Upper lobe of left lung (tissue), 6 donors: ENCODE measurements around the gene APH1A. TPM values are rescaled to one million over a fixed set of nuclear protein-coding genes. Genes with fewer than 3 reads are reported as not detected.

Experiments
- ATAC-seq, 2 donors: fragments of 200-7000 bp; cut with Tn5 transposase; one replicate each; pipeline ENCODE4 v1.9.1; 2022; ENCODE audit warnings: mild to moderate bottlenecking in 2 of 2, moderate library complexity in 2 of 2; ENCODE audit not compliant: low FRiP score in 2 of 2
- DNase-seq, 2 donors: peaks; one replicate each; pipeline ENCODE4 v3.0.0-alpha.2; 2019 to 2020
- H3K27ac ChIP-seq, 4 donors: fragments of 200-600 bp; sonication (generic); one replicate each; pipeline ENCODE4 v1.5.1; 2016 to 2019
- H3K27me3 ChIP-seq, 4 donors: fragments of 200-600 bp; sonication (generic); one replicate each; pipeline ENCODE4 v1.5.1; 2017 to 2019
- H3K36me3 ChIP-seq, 4 donors: fragments of 200-600 bp; sonication (generic); one replicate each; pipeline ENCODE4 v1.5.1; 2016 to 2019
- H3K4me1 ChIP-seq, 4 donors: fragments of 200-600 bp; sonication (generic); one replicate each; pipeline ENCODE4 v1.5.1; 2018 to 2019
- H3K4me3 ChIP-seq, 4 donors: fragments of 200-600 bp; sonication (generic); one replicate each; pipeline ENCODE4 v1.5.1; 2017 to 2019; ENCODE audit warnings: mild to moderate bottlenecking in 2 of 4, moderate library complexity in 1 of 4
- H3K9me3 ChIP-seq, 4 donors: fragments of 200-600 bp; sonication (generic); one replicate each; pipeline ENCODE4 v1.5.1; 2018 to 2019
- EP300 ChIP-seq, 4 donors: sonication (generic); formaldehyde crosslinking; IDR thresholded peaks; one replicate each; pipeline ENCODE4 v1.5.1; 2017; ENCODE audit warnings: antibody characterized with exemption in 4 of 4, control low read depth in 2 of 4
- POLR2A ChIP-seq, 4 donors: fragments of 450-650 bp; IDR thresholded peaks; one replicate each; pipeline ENCODE4 v1.5.1; 2016 to 2017; ENCODE audit warnings: antibody characterized with exemption in 4 of 4, mild to moderate bottlenecking in 2 of 4
- POLR2AphosphoS5 ChIP-seq, 2 donors: sonication (generic); formaldehyde crosslinking; IDR thresholded peaks; one replicate each; pipeline ENCODE4 v1.5.1; 2017; ENCODE audit warnings: antibody characterized with exemption in 2 of 2
- WGBS, 2 donors: methylation state at CpG; one replicate each; pipeline ENCODE4 v1.1.5; 2017 to 2018; 5-methylcytosine and 5-hydroxymethylcytosine counted together
- total RNA-seq, 6 donors: library from RNA; depleted of rRNA in 4 of 6; stranded (reverse); fragments of >200 nt in 4 of 6; gene quantifications; one replicate each; pipeline versions ENCODE4 v1.1.0 to v1.2.1, GENCODE V29; 2016 to 2021
- TF ChIP-seq, protein P1 (sequence below), 6 experiments: fragments of 450-650 bp in 4 of 6; fragments of 200-600 bp in 2 of 6; sonication (generic) in 2 of 6; IDR thresholded peaks; one replicate each; pipeline ENCODE4 v1.5.1; 2016 to 2019; ENCODE audit warnings: antibody characterized with exemption in 6 of 6
- donor health status: DM: no; HTN: no; CAD: no; lungs with moderate emphysema.
- donor health status: DM: no; HTN: yes; CAD: no; lungs with severe emphysema.

Gene APH1A
- total RNA-seq, 6 donors from 2014 or later = 71.2 to 169 (median 101) TPM

- Histone ChIP-seq H3K4me3 (peak overlapping the region; percentile 33 to 62 (median 46)), H3K27me3 (no peaks in the 10 kb centered on the region), H3K27ac (peak overlapping the region; percentile 74 to 88 (median 84)), H3K9me3 (no peaks in the 10 kb centered on the region), H3K4me1 (peaks cover 9 to 32% (median 27%) of the 10 kb centered on the region in 4 donors), H3K36me3 (peaks cover 0 to 13% (median 2%) of the 10 kb centered on the region in 4 donors)
- ATAC-seq (peak; percentile 21 to 50), DNase-seq (peak; percentile 55 to 68)
- 8 to 18% methylated on average over 21 of the region's 21 CpGs for WGBS, 2 donors
- TF ChIP-seq POLR2A (IDR thresholded peaks at IDR 0.05) (peak in 2 of 4 donors; percentile 37 to 45), POLR2AphosphoS5 (IDR thresholded peaks at IDR 0.05) (peak; percentile 0 to 31)
- TF ChIP-seq, protein P1, sequence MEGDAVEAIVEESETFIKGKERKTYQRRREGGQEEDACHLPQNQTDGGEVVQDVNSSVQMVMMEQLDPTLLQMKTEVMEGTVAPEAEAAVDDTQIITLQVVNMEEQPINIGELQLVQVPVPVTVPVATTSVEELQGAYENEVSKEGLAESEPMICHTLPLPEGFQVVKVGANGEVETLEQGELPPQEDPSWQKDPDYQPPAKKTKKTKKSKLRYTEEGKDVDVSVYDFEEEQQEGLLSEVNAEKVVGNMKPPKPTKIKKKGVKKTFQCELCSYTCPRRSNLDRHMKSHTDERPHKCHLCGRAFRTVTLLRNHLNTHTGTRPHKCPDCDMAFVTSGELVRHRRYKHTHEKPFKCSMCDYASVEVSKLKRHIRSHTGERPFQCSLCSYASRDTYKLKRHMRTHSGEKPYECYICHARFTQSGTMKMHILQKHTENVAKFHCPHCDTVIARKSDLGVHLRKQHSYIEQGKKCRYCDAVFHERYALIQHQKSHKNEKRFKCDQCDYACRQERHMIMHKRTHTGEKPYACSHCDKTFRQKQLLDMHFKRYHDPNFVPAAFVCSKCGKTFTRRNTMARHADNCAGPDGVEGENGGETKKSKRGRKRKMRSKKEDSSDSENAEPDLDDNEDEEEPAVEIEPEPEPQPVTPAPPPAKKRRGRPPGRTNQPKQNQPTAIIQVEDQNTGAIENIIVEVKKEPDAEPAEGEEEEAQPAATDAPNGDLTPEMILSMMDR (IDR thresholded peaks at IDR 0.05) = no peak
These were observed 13.7 kb upstream of the APH1A start for GRCh38 chr1:150282558-150282958.

DNA sequence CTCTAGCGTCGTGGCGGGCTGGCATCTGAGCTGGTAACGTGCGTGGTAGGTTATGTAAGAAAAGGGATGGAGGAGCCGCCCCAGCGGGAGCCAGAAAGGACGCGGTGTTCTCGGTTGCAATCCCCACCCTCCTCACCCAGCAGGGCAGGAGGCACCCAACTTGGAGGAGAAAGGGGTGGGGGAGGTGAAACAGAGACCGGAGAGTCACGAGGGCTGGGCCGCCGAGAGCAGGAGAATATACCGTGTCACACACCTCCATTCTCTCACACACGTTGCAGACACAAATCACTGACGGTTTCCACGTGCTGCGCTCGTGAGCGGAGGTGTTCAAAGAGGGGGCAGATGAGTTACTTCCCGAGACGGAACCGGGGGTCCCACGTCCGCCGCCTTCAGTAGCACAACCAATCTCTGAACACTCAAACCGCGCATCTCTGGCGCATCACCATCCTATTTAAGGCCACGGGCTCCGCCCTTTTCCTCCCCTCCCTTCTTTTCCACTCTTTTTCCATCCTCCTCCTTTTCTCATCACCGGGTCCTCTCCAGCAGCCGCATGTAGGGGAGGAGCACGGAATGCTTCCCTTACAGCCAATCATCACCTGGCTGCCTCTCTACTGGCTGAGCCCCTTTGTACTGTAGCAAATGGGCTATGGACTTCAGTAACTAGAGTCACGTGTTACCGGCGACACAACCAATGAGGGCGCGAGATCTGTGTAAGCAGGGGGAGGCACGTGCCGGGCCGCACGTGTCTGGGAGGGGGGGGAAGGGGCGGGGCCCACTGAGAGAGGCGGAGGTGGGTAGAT, 13.1 kb upstream of the APH1A start, which contains the start of gene CIART:
TSS of gene CIART (plus strand) at position 797 of the 800 bp plus-strand sequence. CDS start 714 bp downstream, outside the sequence.
- Histone ChIP-seq H3K4me1 (peaks cover 9 to 32% (median 27%) of the 10 kb centered on the region in 4 donors), H3K27ac (peak within 1 kb of the TSS; percentile 74 to 88 (median 84)), H3K9me3 (no peaks in the 10 kb centered on the region), H3K36me3 (peaks cover 0 to 7% (median 2%) of the 10 kb centered on the region in 4 donors), H3K27me3 (no peaks in the 10 kb centered on the region), H3K4me3 (peak within 1 kb of the TSS; percentile 33 to 62 (median 46))
- TF ChIP-seq POLR2AphosphoS5 (IDR thresholded peaks at IDR 0.05) (peak; percentile 16 to 63), POLR2A (IDR thresholded peaks at IDR 0.05) (peak in 2 of 4 donors; percentile 34 to 37), EP300 (IDR thresholded peaks at IDR 0.05) (peak in 2 of 4 donors; percentile 42 to 63)
- TF ChIP-seq, protein P1 (IDR thresholded peaks at IDR 0.05) = no peak
- DNase-seq (peak; percentile 90 to 95), ATAC-seq (peak; percentile 97 to 98)
- 2 to 3% methylated on average over 45 to 46 of the region's 46 CpGs for WGBS, 2 donors

- H3K9me3 ChIP-seq = no peaks in the 10 kb centered on the region
- no peak for TF ChIP-seq POLR2AphosphoS5 (IDR thresholded peaks at IDR 0.05)
- TF ChIP-seq, protein P1 (IDR thresholded peaks at IDR 0.05) = peak; percentile 35 to 74 (median 65)
These were observed 12.5 kb upstream of the APH1A start for GRCh38 chr1:150281221-150281757.

GRCh38 chr1:150280138-150280707, 11.4 kb upstream of the APH1A start:
- Histone ChIP-seq H3K36me3 (no peaks in the 10 kb centered on the region), H3K4me1 (peaks cover 9 to 32% (median 27%) of the 10 kb centered on the region in 4 donors), H3K4me3 (no peak overlapping the region), H3K27me3 (no peaks in the 10 kb centered on the region), H3K27ac (peak overlapping the region in 2 of 4 donors; percentile 81 to 86), H3K9me3 (no peaks in the 10 kb centered on the region)
- no peak for ATAC-seq
- WGBS, 2 donors = 72 to 81% methylated on average over 6 of the region's 6 CpGs
- no peak for TF ChIP-seq POLR2AphosphoS5 (IDR thresholded peaks at IDR 0.05)
- TF ChIP-seq POLR2A (IDR thresholded peaks at IDR 0.05) = no peak
- TF ChIP-seq, protein P1 (IDR thresholded peaks at IDR 0.05) = no peak
- TF ChIP-seq EP300 (IDR thresholded peaks at IDR 0.05) = no peak
- DNase-seq = no peak

More at GRCh38 chr1:150281221-150281757, 12.5 kb upstream of the APH1A start:
- H3K36me3 ChIP-seq = peaks cover 0 to under 1% (median 0%) of the 10 kb centered on the region in 4 donors
- 6% methylated on average over 15 of the region's 15 CpGs for whole genome bisulfite sequencing, 2 donors
- peak overlapping the region; percentile 74 to 88 (median 84) for H3K27ac ChIP-seq
- ATAC-seq (peak; percentile 85 to 86), DNase-seq (peak in 1 of 2 donors; percentile 76)
- peak overlapping the region in 3 of 4 donors; percentile 39 to 62 (median 54) for H3K4me3 ChIP-seq
- no peaks in the 10 kb centered on the region for H3K27me3 ChIP-seq
- peaks cover 9 to 32% (median 27%) of the 10 kb centered on the region in 4 donors for H3K4me1 ChIP-seq
